ENCODE measurements around the gene CDK16. TPM values are rescaled to one million over a fixed set of nuclear protein-coding genes. Genes with fewer than 3 reads are reported as not detected.

The CDK16 gene
- total RNA-seq, 2 experiments from 2014 or later: 62.7 to 78.9 TPM

DNA sequence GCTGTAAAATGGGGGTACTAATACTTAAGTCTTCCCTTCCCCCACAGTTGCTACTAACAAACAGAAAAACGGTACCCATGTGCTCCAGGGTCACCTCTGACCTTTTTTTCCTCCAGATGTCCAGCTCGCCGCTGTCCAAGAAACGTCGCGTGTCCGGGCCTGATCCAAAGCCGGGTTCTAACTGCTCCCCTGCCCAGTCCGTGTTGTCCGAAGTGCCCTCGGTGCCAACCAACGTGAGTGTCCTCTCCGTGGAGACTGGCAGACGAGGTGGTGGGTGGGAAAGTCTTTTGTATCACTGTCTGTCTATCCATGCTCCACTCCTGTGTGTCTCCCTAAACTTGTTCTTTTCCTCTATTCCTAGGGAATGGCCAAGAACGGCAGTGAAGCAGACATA is 19.8 kb upstream of the CDK16 start:
- intact Hi-C loops (cut with DNase I, micrococcal nuclease): loop anchor here in 1 of 2 experiments (10.0 kb wide), 1 partner anchor 826 kb away; no protein-coding TSS in a partner anchor
- CTCF ChIA-PET: no interaction called here

DNA sequence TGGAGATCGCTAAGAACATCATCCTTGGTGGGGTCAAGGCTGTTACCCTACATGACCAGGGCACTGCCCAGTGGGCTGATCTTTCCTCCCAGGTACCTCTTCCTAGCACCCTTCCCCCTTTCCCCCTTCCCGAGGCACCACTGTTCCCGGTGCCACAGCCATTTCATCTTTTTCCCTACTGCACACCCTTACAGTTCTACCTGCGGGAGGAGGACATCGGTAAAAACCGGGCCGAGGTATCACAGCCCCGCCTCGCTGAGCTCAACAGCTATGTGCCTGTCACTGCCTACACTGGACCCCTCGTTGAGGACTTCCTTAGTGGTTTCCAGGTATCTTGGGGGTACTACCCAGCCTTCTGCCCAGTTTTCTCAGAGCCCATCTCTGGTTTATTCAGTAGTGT is 19.2 kb upstream of the CDK16 start:
- Mint-ChIP-seq H3K27ac (no peak overlapping the region), H3K27me3 (no peaks in the 10 kb centered on the region), H3K4me3 (no peak overlapping the region), H3K4me1 (peaks cover 32% of the 10 kb centered on the region), H3K36me3 (ENCODE audit: low read depth) (peaks cover 69% of the 10 kb centered on the region), H3K9me3 (ENCODE audit: low read depth) (no peaks in the 10 kb centered on the region)
- CTCF ChIA-PET: no interaction called here
- POLR2A ChIA-PET: no interaction called here
- DNase-seq (no peak), ATAC-seq (no peak)
- intact Hi-C loops (cut with DNase I, micrococcal nuclease): loop anchor here in 1 of 2 experiments (10.0 kb wide), 1 partner anchor 826 kb away; no protein-coding TSS in a partner anchor

More for the DNA sequence above, 19.8 kb upstream of the CDK16 start:
- Mint-ChIP-seq H3K36me3 (ENCODE audit: low read depth) (peaks cover 72% of the 10 kb centered on the region), H3K4me3 (no peak overlapping the region), H3K27ac (no peak overlapping the region), H3K27me3 (no peaks in the 10 kb centered on the region), H3K4me1 (peaks cover 32% of the 10 kb centered on the region), H3K9me3 (ENCODE audit: low read depth) (no peaks in the 10 kb centered on the region)
- POLR2A ChIA-PET: no interaction called here
- no peak for DNase-seq
- ATAC-seq: no peak

DNA sequence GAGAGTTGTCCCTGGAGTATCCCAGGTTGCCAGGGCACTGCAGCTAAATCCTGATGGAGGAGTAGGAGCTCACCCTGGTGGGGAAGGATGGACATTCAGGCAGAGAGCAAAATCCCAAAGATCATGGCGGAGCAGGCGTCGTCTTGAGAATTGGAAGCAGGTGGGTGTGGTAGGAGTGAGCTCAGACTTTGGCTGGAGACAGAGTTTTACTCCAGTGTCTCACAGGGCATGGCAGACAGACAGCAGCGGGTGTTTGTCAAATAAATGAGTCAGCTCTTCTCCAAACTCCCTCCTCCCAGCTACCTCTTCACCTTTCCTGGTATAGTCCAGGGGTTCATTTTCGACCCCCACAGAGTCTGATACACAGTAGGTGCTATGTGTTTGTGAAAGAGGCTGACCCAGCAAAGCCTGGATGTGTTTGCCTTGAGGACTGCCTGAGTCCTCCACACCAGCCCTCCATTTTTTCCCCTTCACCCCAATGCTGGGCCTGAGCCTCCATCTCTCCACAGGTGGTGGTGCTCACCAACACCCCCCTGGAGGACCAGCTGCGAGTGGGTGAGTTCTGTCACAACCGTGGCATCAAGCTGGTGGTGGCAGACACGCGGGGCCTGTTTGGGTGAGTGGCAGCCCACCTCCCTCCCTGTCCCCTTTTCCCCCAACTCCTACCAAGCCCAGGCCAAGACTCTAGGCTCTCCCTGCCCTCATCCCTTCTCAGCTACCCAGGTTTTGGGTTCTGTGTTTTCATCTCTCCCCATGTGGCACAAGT is 17.9 kb upstream of the CDK16 start:
- peaks cover 70% of the 10 kb centered on the region for H3K36me3 Mint-ChIP-seq (ENCODE audit: low read depth)
- ATAC-seq (no peak), DNase-seq (no peak)
- H3K4me1 Mint-ChIP-seq: peaks cover 26% of the 10 kb centered on the region
- POLR2A ChIA-PET: interaction anchor here (0.6 kb wide), 1 partner anchor 50 kb away, joined by 4 read pairs; no protein-coding TSS in a partner anchor
- no peak overlapping the region for H3K4me3 Mint-ChIP-seq
- no peaks in the 10 kb centered on the region for H3K9me3 Mint-ChIP-seq (ENCODE audit: low read depth)
- peak overlapping the region; percentile 25 for H3K27ac Mint-ChIP-seq
- H3K27me3 Mint-ChIP-seq: no peaks in the 10 kb centered on the region
- intact Hi-C loops (cut with DNase I, micrococcal nuclease): no loop called here
- CTCF ChIA-PET: interaction anchor here (1.1 kb wide), 1 partner anchor 13 kb away, joined by 3 read pairs; no protein-coding TSS in a partner anchor

DNA sequence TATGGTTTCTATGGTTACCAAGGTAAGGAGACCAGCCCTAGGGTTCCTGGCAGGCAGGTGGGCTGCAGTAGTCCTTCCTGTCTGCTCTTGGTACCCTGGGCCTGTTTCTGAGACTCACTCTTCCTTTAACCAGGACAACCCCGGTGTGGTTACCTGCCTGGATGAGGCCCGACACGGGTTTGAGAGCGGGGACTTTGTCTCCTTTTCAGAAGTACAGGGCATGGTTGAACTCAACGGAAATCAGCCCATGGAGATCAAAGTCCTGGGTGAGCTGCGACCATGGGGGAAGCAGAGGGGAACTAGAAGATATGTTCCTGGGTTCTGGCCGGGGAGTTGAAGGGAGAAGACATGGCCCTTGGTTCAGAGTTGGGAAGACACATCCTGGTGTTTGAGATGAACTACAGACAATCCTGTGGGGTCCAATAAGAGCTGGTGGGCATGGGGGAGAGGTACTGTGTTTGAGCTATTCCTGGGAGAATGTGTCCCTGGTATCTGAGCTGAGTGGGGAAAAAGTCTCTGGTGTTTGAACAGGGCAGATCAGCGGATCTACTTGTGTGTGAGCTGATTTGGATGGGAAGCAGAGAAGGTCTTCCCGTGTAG is 17.0 kb upstream of the CDK16 start:
- H3K27me3 Mint-ChIP-seq: no peaks in the 10 kb centered on the region
- DNase-seq: no peak
- peaks cover 23% of the 10 kb centered on the region for H3K4me1 Mint-ChIP-seq
- H3K27ac Mint-ChIP-seq: no peak overlapping the region
- H3K36me3 Mint-ChIP-seq (ENCODE audit: low read depth): peaks cover 65% of the 10 kb centered on the region
- ChIA-PET CTCF (interaction anchor here (0.5 to 1.1 kb wide), 2 partner anchors 14 to 183 kb away, joined by 3 read pairs; no protein-coding TSS in a partner anchor), POLR2A (no interaction called here)
- H3K4me3 Mint-ChIP-seq: no peak overlapping the region
- no peak for ATAC-seq
- intact Hi-C loops (cut with DNase I, micrococcal nuclease): no loop called here
- no peaks in the 10 kb centered on the region for H3K9me3 Mint-ChIP-seq (ENCODE audit: low read depth)

DNA sequence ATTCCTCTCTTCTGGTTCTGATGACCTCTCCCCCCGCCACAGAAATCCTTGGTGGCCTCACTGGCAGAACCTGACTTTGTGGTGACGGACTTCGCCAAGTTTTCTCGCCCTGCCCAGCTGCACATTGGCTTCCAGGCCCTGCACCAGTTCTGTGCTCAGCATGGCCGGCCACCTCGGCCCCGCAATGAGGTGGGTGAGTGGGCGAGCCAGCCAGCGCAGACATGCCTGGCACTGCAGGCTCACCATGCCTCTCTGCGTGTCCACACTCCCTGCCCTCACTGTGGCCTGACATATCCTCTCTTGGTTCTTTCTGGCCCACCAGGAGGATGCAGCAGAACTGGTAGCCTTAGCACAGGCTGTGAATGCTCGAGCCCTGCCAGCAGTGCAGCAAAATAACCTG is 16.2 kb upstream of the CDK16 start:
- Mint-ChIP-seq H3K27ac (no peak overlapping the region), H3K4me1 (peaks cover 15% of the 10 kb centered on the region), H3K36me3 (ENCODE audit: low read depth) (peaks cover 64% of the 10 kb centered on the region), H3K9me3 (ENCODE audit: low read depth) (no peaks in the 10 kb centered on the region), H3K4me3 (no peak overlapping the region), H3K27me3 (no peaks in the 10 kb centered on the region)
- DNase-seq (no peak), ATAC-seq (no peak)
- POLR2A ChIA-PET: no interaction called here
- intact Hi-C loops (cut with DNase I, micrococcal nuclease): no loop called here
- CTCF ChIA-PET: no interaction called here

DNA sequence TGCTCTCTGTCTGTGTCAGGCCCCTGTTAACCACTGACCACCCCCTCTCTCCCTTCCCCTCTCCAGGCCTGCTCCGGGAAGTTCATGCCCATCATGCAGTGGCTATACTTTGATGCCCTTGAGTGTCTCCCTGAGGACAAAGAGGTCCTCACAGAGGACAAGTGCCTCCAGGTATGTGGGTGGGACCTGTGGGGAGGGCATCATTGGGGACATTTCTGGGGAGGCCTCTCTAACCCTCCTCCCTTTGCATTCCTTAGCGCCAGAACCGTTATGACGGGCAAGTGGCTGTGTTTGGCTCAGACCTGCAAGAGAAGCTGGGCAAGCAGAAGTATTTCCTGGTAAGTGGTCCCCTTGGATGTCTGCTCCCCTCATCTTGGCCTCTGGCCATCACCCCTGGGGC is 15.6 kb upstream of the CDK16 start:
- ATAC-seq: no peak
- no peak for DNase-seq
- intact Hi-C loops (cut with DNase I, micrococcal nuclease): no loop called here
- H3K9me3 Mint-ChIP-seq (ENCODE audit: low read depth): no peaks in the 10 kb centered on the region
- peaks cover 11% of the 10 kb centered on the region for H3K4me1 Mint-ChIP-seq
- ChIA-PET POLR2A (no interaction called here), CTCF (no interaction called here)
- peaks cover 62% of the 10 kb centered on the region for H3K36me3 Mint-ChIP-seq (ENCODE audit: low read depth)
- H3K27ac Mint-ChIP-seq: no peak overlapping the region
- no peak overlapping the region for H3K4me3 Mint-ChIP-seq
- no peaks in the 10 kb centered on the region for H3K27me3 Mint-ChIP-seq

DNA sequence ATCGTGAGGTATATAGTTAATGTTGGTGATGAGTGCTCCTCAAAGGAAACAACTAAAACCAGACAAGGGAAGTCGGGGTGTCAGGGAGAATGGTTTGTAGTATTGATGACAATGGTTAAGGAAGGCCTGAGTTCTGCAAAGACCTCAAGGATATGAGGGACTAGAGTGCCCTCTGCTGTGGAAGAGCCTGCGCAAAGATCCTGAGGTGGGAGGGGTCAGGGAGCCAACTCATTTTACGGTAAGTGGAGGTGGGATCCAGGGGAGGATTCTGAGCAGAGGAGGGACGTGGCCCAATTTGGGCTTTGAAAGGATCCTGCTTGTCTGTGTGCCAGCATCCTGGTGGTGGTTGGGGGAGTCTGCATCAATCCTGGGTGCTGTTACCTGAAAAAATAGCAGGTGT is 13.5 kb upstream of the CDK16 start:
- CTCF ChIA-PET: no interaction called here
- no peaks in the 10 kb centered on the region for H3K9me3 Mint-ChIP-seq (ENCODE audit: low read depth)
- H3K4me3 Mint-ChIP-seq: no peak overlapping the region
- POLR2A ChIA-PET: no interaction called here
- H3K4me1 Mint-ChIP-seq: peaks cover 11% of the 10 kb centered on the region
- ATAC-seq (no peak), DNase-seq (no peak)
- intact Hi-C loops (cut with DNase I, micrococcal nuclease): no loop called here
- peaks cover 56% of the 10 kb centered on the region for H3K36me3 Mint-ChIP-seq (ENCODE audit: low read depth)
- no peaks in the 10 kb centered on the region for H3K27me3 Mint-ChIP-seq
- H3K27ac Mint-ChIP-seq: peak overlapping the region; percentile 33

DNA sequence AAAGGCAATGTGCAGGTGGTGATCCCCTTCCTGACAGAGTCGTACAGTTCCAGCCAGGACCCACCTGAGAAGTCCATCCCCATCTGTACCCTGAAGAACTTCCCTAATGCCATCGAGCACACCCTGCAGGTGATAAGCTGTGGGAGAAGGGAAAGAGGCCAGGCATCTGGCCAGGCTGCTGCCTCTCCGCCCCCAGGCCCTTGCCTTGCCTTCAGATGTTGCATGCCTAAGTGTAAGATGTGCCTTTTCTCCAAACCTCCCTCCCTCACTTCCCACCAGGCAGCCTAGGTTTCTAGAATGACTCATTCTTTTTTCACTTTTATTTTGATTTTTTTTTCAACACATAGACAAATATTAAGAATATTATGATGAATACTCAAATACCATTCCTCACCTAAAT is 12.2 kb upstream of the CDK16 start:
- CTCF ChIA-PET: no interaction called here
- H3K4me1 Mint-ChIP-seq: peaks cover 11% of the 10 kb centered on the region
- POLR2A ChIA-PET: no interaction called here
- H3K36me3 Mint-ChIP-seq (ENCODE audit: low read depth): peaks cover 51% of the 10 kb centered on the region
- H3K9me3 Mint-ChIP-seq (ENCODE audit: low read depth): no peaks in the 10 kb centered on the region
- H3K27me3 Mint-ChIP-seq: no peaks in the 10 kb centered on the region
- no peak for DNase-seq
- ATAC-seq: no peak
- intact Hi-C loops (cut with DNase I, micrococcal nuclease): no loop called here
- no peak overlapping the region for H3K4me3 Mint-ChIP-seq
- peak overlapping the region; percentile 47 for H3K27ac Mint-ChIP-seq

DNA sequence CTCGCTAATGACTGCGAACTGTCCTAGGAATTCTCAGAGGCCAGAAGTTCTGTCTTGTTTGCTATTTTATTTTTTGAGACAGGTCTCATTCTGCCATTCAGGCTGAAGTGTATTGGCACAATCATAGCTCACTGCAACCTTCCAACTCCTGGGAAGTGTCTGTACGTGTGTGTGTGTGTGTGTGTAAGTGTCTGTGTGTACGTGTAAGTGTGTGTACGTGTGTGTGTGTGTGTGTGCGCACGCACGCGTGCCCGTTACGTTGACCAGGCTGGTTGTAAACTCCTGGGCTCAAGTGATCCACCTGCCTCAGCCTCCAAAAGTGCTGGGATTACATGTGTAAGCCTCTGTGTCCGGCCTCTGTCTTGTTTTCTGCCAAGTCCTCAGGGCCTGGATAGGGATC is 10.4 kb upstream of the CDK16 start:
- POLR2A ChIA-PET: no interaction called here
- ATAC-seq (no peak), DNase-seq (no peak)
- intact Hi-C loops (cut with DNase I, micrococcal nuclease): no loop called here
- Mint-ChIP-seq H3K9me3 (ENCODE audit: low read depth) (no peaks in the 10 kb centered on the region), H3K36me3 (ENCODE audit: low read depth) (peaks cover 49% of the 10 kb centered on the region), H3K4me1 (peaks cover 11% of the 10 kb centered on the region), H3K27me3 (no peaks in the 10 kb centered on the region), H3K4me3 (no peak overlapping the region), H3K27ac (no peak overlapping the region)
- CTCF ChIA-PET: no interaction called here

DNA sequence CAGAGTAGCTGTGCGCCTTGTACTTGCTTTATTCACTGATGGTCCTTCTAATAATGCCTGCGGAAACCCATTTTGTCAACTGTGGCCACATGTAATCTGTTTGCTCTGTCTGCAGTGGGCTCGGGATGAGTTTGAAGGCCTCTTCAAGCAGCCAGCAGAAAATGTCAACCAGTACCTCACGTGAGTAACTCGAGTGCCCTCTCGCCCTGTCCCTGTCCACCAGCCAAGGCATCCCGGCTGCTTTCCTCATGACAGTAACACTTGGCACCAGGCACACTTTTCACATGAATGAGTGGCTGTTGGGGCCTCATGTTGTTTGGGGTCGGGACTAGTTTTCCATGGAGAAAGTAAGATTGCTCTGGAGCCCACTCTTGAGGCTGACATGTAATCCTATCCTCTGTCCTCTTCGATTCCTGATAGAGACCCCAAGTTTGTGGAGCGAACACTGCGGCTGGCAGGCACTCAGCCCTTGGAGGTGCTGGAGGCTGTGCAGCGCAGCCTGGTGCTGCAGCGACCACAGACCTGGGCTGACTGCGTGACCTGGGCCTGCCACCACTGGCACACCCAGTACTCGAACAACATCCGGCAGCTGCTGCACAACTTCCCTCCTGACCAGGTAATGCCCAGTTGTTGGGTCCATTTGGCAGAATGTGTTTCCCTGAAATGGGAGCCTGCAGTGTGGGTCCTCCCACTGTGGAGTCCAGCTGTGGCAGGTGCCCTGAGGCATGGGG is 8.8 kb upstream of the CDK16 start:
- POLR2A ChIA-PET: interaction anchor here (1.1 kb wide), 1 partner anchor 8 kb away, joined by 3 read pairs; no protein-coding TSS in a partner anchor
- H3K4me3 Mint-ChIP-seq: no peak overlapping the region
- no peaks in the 10 kb centered on the region for H3K27me3 Mint-ChIP-seq
- DNase-seq: no peak
- H3K9me3 Mint-ChIP-seq (ENCODE audit: low read depth): no peaks in the 10 kb centered on the region
- no peak for ATAC-seq
- H3K4me1 Mint-ChIP-seq: peaks cover 11% of the 10 kb centered on the region
- intact Hi-C loops (cut with DNase I, micrococcal nuclease): no loop called here
- CTCF ChIA-PET: no interaction called here
- peaks cover 56% of the 10 kb centered on the region for H3K36me3 Mint-ChIP-seq (ENCODE audit: low read depth)
- no peak overlapping the region for H3K27ac Mint-ChIP-seq

DNA sequence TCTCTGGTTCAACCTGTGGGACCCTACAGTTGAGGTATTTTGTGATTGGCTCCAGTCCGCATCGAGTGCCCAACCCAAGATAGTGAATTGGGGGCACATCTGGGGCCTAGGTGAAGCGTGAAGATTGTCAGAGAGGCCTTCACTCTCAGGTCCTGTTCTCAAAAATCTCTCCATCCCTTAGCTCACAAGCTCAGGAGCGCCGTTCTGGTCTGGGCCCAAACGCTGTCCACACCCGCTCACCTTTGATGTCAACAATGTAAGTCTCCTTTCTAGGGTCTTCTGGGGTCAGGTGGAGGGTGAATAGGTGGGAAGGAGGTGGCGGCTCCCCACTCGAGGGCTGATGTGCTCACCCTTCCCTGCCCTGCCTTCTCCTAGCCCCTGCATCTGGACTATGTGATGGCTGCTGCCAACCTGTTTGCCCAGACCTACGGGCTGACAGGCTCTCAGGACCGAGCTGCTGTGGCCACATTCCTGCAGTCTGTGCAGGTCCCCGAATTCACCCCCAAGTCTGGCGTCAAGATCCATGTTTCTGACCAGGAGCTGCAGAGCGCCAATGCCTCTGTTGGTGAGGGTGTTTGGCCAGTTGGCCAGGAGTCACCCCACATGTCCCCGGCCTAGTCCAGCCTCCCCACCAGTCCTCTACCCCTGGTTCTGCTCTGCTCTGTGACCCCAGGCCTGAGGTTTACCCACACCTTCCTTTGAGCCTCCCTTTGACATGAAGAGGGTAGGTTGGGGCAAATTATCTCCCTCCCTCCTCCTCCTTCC is 7.6 kb upstream of the CDK16 start:
- Mint-ChIP-seq H3K27ac (no peak overlapping the region), H3K36me3 (ENCODE audit: low read depth) (peaks cover 53% of the 10 kb centered on the region), H3K4me1 (peaks cover 7% of the 10 kb centered on the region), H3K4me3 (no peak overlapping the region), H3K9me3 (ENCODE audit: low read depth) (no peaks in the 10 kb centered on the region), H3K27me3 (no peaks in the 10 kb centered on the region)
- no peak for ATAC-seq
- CTCF ChIA-PET: no interaction called here
- no peak for DNase-seq
- POLR2A ChIA-PET: no interaction called here
- intact Hi-C loops (cut with DNase I, micrococcal nuclease): no loop called here
